HG03439 (cell line): ENCODE data around the gene CCNG2.
"Not testable (repeated sequence)": the region's sequence is repeated elsewhere in the genome, so short reads cannot be mapped to it uniquely, and the experiment has no call there.

Experiments
- ATAC-seq: cut with Tn5 transposase; IDR thresholded peaks from one replicate; pipeline ENCODE4 v1.9.1; 2021; ENCODE audit warnings: mild to moderate bottlenecking, moderate library complexity; ENCODE audit not compliant: unreplicated experiment

Gene CCNG2

DNA sequence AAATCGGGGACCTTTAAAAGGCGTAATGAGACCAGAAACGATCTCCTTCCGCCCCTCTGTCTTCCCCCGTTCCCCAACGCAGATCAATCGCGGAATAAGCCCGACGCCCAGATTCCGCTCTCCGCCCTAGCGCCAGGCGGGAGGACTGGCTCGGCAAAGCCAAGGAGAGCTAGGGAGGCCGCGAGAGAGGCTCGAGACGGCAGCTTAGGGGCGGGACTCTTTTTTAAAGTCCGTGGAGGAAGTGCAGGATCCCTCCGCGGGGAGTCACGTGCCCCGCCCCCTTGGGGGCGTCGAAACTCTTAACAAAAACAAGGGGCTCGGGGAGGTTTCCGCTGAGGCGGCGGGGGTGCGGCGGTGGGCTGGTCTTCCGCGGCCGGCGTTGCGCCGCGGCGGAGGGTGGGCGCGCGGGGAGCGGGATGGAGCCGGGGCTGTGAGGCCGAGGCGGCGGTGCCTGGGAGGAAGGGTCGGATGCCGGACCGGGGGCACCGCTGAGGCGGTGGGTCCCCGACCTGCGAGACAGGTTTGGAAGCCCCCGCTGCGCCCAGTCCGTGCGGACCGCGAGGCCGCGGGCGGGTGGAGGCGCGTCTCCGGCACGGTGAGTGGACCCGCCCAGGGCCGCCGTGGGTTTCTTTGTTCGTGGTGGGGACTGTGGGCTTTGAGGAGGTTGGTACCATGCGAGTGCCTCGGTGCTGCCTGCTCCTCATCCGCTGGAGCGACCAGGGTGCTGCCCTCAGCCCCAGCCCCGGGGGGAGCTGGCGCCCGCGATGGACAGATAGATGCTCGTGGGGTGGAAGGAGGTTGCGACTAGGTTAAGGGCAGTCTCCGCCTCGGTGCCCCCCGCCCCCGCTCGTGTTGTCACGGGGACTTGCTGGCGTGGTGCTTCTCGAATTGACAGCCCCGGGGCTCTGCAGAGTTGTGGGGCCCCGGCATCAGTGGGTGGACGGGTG is at the start of gene CCNG2:
Gene CCNG2, plus strand, starts transcription at position 296 of the 947 bp plus-strand sequence. CDS start 1,326 bp downstream, outside the sequence.
- peak; percentile 29 for ATAC-seq

DNA sequence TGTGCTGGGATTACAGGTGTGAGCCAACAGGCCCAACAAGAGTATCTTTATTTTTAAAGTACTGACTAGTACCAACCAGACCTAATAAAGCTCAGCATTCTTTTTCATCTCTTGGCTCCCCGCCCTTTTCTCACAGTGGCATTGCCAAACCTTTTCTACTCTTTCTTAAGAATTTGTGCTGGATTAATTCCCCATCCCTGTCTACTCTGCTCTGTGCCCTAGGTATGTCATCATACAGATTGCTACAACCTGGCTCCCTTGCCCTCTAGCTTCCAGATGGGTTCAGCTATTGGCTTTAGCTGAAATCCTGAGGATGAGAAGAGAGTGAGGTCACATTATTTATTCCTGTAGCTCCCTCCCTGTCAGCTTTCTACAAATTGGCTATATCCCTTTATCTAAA is 46.3 kb upstream of the CCNG2 start:
- no peak for ATAC-seq

- no peak for ATAC-seq
Observed at GRCh38 chr4:77113069-77113468, 43.9 kb upstream of the CCNG2 start.

- no peak for ATAC-seq
Observed at GRCh38 chr4:77117721-77118120, 39.3 kb upstream of the CCNG2 start.

DNA sequence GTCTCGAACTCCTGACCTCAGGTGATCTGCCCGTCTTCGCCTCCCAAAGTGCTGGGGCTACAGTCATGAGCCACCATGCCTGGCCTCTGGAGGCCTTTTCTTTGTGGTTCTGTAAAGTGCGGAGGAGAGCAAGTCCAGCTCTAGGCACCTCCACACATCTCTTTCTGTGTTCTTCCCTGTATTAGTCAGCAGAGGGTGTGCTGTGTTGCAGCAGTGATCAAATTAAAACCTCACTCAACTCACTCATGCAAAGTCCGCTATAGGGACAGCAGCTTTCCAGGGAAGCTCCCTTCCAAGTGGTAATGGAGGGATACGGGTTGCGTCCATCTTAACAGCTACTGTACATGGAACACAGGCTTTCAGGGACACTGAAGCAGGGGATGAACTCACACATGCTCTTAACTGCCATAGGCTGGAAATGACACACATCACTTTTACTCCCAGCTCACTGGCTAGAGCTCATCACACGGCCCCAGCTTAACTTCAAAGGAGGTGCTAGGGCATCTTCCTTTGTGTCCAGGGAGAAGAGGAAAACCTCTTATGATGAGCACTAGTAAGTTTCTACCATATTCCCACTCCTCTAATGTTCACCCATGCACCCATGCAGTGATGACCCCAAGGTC is 36.0 kb upstream of the CCNG2 start:
- ATAC-seq: peak; percentile 64

- no peak for ATAC-seq
Observed at GRCh38 chr4:77121736-77122240, 35.2 kb upstream of the CCNG2 start.

- ATAC-seq: no peak
Observed at GRCh38 chr4:77122656-77123055, 34.4 kb upstream of the CCNG2 start.

DNA sequence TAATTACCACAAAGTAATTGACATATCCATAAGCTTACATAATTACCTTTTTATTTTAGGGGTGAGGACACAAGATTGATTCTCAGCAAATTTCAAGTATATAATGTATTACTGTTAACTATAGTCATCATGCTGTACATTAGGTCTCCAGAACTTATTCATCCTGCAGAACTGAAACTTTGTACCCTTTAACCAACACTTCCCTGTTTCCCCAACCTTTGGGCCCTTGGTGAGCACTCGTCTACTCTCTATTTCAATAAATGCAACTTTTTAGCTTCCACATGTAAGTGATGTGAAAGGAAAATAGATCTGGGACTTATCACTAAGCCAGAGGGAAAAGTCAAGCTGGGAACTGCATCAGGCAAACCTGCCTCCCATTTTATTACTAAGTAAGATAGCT is 33.6 kb upstream of the CCNG2 start:
- ATAC-seq: no peak

GRCh38 chr4:77124576-77124975 is 32.4 kb upstream of the CCNG2 start:
- ATAC-seq: no peak

- ATAC-seq: no peak
Observed at GRCh38 chr4:77125961-77126360, 31.0 kb upstream of the CCNG2 start.

GRCh38 chr4:77126809-77127208 is 30.2 kb upstream of the CCNG2 start:
- ATAC-seq: peak; percentile 80

DNA sequence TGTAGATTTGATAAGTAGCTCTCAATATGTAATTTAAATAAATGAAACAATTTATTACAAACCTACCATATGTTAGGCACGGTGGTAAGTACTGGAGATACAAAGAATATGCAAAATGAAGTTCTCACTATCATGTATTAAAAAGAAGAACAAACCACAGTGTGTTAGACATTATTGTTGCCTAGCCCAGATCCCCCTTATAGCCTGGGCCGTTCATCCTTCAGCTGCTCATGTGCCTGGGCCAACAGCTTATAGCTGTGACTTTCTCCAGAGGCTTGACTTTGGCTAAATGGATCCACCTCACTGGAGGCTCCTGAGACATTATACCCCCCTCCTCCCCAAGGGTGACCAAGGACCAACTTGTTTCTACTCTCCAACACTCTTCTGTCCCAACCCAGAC is 29.8 kb upstream of the CCNG2 start:
- peak; percentile 43 for ATAC-seq

GRCh38 chr4:77127837-77128621 is 29.0 kb upstream of the CCNG2 start:
- ATAC-seq: no peak

GRCh38 chr4:77132652-77133312 is 24.2 kb upstream of the CCNG2 start:
- no peak for ATAC-seq

DNA sequence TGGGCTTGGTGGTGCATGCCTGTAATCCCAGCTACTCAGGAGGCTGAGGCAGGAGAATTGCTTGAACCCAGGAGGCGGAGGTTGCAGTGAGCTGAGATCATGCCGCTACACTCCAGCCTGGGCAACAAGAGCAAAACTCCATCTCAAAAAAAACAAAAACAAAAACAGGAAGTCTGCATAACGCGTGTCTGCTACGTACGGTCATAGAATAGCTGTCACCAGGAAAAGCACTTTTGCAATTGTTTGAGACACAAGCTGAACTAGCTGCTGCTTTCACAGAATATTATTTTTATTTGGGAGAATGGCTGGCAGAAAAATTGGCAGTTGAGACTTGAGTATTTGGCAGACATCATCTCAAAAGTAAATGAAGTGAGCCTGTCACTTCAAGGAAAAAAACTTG is 19.6 kb upstream of the CCNG2 start:
- not testable (repeated sequence) for ATAC-seq

GRCh38 chr4:77141964-77142645 is 14.9 kb upstream of the CCNG2 start:
- ATAC-seq: no peak

- ATAC-seq: no peak
Observed at GRCh38 chr4:77142646-77143028, 14.4 kb upstream of the CCNG2 start.

GRCh38 chr4:77143091-77143490 is 13.9 kb upstream of the CCNG2 start:
- no peak for ATAC-seq

DNA sequence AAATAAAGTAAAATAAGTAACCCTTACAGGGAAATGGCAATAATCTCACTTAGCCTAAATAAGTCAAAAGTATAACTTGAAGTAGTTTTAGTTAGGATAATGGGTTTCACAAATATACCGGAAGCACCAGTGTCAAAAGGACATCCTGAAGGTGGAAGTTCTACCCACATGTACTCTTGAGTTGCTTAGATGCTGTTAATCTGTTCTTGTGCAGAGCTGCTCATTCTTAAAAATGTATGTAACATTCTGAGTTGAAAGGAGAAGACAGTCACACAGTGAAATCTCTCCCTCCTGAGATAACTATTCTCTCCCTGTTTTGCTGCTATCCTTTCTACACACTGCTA is 11.2 kb upstream of the CCNG2 start:
- no peak for ATAC-seq
